Mesenteric fat pad (tissue), 1 donor: Measurements from ENCODE around the gene MEGF6. TPM values are rescaled to one million over a fixed set of nuclear protein-coding genes. Genes with fewer than 3 reads are reported as not detected.

ENCODE experiments used
- DNase-seq: peaks from one replicate; pipeline ENCODE4 v3.0.0-alpha.2; 2020; ENCODE audit warnings: low spot score
- total RNA-seq: library from RNA; stranded (reverse); fragmentation: NEBNext Ultra II Directional; extraction: Animal tissue kit (Norgen Biotek cat#: 25700); gene quantifications from one replicate; pipeline ENCODE4 v1.2.1, GENCODE V29; 2021
- donor health status: DM: yes; HTN: yes; CAD: no.

MEGF6 gene
- total RNA-seq, 1 donor from 2014 or later: 61.1 TPM

DNA sequence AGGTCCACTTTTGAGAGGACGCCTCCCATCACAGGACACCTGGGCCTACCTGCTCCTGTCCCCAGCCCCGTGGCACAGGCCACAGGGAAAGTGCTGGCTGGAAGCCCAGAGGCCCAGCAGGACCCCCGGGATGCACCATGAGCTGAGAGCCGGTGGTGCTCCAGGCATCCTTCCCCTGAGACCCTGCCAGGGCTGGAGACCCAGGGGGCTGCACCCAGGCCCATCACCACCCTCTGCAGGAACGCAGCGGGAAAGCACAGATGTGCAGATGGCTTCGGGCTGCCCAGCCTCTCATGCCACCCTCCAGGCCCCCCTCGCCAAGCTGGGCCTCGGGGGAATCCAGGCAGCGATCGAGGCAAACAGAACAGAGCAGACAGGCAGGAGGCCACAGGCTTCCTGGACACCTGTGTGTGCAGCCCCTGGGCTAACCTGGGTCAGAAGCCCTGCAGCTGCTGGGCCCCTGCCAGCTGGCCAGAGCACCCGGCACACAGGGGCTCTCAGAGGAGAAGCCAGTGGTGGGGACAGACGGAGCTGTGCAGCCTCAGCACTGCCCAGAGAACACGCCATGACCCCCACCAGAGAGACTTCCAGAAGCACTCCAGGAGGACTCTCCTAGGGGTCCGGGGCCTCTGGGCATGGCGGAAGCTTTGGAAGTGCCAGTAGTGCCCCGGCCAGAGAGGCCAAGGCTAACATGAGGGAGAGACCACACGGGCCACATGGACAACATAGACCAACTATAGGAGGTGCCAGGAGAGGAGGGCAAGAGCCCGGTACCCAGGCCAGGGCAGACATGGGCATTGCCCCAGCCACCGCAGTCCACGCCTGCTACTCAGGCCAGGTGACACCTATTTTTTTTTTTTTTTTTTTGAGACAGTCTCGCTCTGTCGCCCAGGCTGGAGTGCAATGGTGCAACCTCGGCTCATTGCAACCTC is 85.5 kb downstream of the MEGF6 start:
- no peak for DNase-seq

DNA sequence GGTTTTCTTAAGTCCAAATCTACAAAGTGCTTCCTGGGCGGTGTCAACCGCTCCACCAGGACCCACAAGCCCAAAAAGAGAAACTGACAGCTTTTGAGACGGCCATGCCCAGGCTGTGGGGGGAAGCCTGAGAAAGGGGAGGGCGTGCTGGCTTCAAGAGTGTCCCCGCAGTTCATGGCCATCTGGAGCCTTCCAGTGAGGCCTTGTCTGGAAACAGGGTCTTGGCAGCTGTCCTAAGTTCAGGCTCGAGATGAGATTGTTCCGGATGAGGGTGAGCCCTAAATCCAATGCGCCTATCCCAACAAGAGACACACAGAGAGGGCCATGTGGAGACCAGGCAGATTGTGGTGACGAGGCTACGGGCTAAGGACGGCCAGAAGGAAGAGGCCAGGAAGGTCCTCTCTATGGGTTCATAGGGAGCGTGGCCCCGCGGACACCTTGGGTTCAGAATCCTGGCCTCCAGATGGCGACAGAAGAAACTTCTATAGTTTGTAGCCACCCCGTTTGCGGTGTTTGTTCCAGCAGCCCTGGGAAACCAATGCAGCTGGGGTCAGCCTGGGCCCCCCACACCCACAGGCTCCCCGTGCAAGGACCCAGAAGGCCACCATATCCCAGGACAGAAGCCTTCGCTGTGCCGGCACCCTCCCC is 86.6 kb downstream of the MEGF6 start:
- no peak for DNase-seq

GRCh38 chr1:3523980-3524379 is 87.3 kb downstream of the MEGF6 start:
- DNase-seq: no peak

DNA sequence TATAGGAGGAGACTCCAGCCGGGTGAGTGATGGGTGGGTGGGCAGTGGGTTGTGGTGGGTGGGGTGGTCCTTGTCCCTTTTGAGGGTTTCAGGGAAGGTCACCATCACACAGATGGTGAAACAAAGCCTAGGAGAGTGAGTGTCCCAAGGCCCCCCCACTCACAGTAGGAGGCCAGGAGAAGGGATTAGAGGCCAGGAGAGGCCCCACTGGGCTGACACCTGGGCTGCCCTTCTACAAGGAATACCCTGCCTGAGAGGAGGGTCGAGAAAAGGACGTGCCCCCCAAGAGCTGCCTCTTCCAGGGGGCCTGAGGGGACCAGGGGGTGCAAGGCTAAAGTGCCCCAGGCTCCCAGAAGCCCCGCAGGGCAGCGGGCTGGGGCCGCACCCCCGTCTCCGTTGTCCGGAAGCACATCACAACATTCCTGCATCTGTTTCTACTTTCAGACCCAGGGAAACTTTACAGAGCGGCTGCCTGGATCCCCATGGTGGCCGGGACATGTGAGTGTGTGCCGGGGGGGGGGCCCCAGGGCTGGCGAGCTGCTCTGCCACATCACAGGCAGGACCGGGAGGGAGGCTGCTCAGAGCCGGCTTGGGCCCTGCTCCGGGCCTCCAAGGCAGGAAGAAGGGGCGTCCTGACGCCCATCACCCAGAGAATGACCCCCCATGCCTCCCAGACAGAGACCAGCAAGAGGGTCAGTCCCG is 88.6 kb downstream of the MEGF6 start:
- DNase-seq: no peak

DNA sequence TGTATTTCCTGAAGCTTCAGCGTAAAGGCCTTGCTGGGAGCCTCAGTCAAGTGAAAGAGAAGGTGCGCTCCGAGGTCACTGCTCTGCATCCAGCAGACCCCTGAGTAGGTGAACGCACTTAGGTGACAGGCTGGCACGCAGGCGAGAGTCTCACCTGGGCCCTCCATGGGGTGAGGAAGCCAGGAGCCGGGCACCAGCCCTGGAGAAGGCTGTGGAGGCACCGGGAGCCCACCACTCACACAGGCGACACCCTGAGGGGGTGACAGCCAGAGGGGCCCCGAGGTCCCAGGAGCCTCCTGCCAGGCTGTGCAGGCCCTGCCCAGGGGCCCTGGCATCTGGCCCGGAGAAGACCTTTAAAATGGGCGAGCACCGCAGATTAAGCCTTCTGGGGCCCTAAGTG is 89.2 kb downstream of the MEGF6 start:
- no peak for DNase-seq

DNA sequence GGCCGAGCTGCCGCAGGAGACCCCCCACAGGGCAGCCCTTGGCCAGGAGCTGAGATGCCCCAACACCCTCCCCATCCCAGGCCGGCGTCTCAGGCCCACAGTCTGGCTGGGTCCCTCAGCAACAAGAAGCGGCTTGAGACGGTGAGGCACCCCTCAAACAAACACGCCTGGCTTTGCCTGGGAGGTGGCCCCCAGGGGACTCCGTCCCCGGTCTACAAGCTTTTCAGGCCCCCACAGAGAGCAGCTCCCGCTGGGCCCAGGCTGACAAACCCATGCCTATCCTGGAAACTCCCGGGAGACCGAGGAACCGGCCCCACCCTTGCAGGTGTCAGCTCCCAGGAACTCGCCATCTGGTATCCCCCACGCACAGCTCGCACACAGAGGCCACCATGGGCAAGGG is 89.9 kb downstream of the MEGF6 start:
- DNase-seq: no peak

DNA sequence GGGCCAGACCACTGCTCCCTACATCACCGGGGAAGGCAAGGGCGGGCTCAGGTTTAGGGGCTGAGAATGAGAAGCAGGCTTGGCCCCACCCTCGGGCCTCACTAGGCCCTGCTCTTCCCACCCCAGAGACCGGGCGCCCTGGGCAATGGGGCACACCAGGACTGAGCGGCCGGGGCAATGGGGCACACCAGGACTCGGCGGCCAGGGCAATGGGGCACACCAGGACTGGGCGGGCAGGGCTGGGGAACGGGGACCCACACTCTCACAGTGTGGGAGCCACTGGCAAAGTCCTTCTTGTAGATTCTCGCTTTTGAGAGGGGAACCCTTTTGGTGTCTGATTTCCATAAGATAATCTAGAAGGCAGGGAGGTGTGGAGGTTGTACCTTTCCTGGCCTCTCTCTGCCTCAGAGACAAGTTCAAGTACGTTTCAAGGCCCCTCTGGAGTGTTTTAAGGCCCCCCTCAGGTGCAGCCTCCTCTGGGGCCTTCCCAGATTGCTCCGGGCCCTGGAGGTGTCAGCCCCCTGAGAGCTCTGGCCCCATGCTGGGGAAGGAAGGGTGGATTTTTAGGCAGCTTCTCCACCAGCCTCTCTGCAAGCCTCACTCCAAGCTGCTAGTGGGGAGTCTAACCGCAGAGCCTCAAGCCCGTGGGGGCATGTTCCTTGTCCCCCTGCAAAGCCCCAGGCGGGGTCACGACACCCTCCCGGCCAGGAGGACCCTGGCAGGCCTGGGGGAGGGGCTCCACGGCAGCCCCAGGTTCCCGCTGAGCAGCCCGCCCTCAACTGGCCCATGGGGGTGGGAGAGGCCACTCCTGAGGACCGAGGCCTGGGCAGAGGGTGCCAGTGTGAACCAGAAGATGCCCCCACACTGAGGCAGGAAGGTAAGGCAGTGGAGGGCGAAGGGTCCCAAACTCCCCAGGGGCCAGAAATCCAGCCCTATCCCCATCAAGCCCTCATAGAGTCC is 90.6 kb downstream of the MEGF6 start:
- DNase-seq: no peak

DNA sequence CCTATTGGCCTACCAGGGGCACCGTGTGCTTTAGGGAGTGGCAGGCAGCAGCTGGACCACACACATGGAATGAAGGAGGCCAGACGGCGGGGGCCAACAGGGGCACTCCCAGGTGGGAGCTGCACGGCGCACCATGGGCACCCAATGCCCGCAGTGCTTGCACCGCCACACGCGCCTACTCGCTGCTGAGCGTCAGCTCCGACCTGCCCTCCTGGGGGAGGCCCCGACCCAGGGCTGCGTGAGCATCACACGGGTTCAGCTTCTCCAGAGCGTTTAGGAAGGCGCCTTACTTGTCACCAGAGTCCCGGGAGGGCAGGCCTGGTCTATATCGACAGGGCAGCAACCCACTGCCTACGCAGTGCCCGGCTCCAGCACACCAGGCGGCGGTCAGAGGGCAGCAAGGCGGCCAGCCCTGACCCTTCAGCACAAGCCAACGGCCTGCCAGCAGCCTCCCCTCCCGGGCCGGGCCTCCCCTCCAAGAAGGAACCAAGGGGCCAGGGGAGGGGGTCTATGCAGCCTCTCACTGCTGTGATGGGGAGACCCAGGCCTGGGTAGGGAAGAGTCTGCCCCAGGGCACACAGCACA is 91.9 kb downstream of the MEGF6 start:
- no peak for DNase-seq

- no peak for DNase-seq
Observed at GRCh38 chr1:3518756-3519155, 92.6 kb downstream of the MEGF6 start.

DNA sequence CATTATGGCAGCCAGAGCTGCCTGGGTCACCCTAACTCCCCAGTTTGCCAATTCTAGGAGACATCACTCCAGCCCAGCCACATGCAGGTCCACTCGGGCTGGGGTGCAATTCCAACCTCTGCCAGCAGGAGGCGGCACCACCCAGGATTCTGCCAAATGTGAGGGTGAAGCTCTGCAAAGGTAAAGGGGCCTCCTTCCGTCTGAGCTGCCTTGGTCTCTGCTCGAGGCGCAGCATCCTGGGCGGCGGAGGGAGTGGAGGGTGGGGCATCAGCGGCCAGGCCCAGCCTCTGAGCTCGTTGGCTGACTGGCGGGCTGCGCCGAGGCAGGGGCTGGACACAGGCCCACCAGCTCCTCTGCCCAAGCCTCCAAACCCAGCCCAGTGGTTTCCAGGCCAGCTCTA is 93.1 kb downstream of the MEGF6 start:
- no peak for DNase-seq

- no peak for DNase-seq
Observed at GRCh38 chr1:3516911-3517675, 94.2 kb downstream of the MEGF6 start.

DNA sequence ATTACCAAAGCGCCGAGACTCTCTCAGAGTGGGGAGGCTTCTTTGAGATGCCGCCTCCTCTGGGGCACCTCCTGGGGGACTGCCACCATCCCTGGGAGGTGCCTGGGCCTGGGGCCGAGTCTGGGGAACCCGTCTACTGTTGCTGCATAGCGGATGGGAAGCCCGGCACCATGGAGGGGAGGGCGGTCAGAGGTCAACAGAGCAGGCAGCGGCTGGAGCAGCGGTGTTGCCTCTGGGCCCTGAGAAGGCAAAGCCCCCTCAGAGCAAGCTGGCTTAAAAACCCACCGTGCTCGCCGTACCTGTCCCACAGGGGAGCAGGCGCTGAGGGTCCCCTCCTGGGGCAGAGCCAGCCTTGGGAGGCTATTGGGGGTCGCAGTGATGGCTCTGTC is 94.8 kb downstream of the MEGF6 start:
- DNase-seq: no peak

DNA sequence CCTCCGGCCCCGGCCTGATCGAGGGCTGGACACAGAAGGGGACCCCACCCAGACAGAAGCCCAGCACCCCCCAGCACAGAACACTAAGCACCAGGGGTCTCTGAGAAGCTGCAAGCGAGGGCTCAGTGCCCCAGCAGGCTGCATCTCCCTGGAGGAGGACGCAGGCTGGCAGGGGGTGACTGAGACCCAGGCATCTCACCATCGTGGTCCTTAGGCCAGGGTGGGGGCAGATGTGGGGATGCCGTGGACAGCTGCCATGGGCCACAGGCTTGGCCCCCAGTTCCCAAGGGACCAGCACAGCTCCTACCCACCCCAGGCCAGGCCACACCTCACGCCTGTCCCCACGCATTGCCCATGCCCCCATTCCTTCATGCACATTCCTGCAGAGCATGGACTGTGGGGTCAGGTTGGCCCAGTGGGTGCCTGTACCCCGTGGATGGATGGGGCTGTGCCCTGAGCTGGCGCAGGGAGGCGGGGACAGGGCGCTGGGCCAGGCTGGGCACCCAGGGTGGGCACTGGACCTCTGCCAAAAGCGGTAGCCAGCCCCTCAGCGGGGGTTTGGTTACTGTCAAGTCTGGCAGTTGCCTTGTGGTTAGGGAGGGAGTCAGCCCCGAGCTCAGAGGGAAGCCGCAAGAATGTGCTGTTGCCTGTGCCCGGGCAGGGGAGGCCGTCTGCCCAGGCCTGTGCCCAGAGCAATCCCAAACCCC is 95.4 kb downstream of the MEGF6 start:
- DNase-seq: no peak

- DNase-seq: no peak
Observed at GRCh38 chr1:3515272-3515671, 96.0 kb downstream of the MEGF6 start.

- DNase-seq: no peak
Observed at GRCh38 chr1:3514404-3514803, 96.9 kb downstream of the MEGF6 start.

DNA sequence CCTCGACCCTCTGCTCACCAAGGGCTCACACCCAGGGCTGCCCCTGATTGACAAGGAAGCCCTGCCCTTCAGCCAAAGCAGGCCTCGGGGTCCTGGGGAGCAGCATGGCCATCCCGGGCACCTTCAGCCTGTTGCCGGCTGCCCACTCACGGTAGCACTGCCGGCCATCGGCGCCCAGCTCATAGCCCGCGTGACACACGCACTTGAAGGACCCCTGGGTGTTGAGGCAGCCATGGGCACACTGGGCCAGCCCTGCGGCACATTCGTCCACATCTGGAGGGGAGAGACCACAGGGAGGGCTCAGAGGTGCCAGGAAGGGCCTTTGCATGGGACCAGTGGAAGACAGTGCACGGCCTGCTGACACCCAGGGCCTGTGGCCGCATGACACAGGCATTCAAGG is 99.5 kb downstream of the MEGF6 start:
- no peak for DNase-seq

GRCh38 chr1:3511306-3511705 is 100.0 kb downstream of the MEGF6 start:
- DNase-seq: no peak

- DNase-seq: no peak
Observed at GRCh38 chr1:3510956-3511250, 100.4 kb downstream of the MEGF6 start.
